Esophagus squamous epithelium (tissue), 5 donors: ENCODE data around the gene N4BP3. TPM values are rescaled to one million over a fixed set of nuclear protein-coding genes. Genes with fewer than 3 reads are reported as not detected.
A peak's percentile ranks its signal among the peaks of the same experiment; 100 is the strongest.

Experiments
- DNase-seq: peaks from one replicate; lab custom pipeline; 2025; lab: John Stamatoyannopoulos, UW
- H3K27ac ChIP-seq, 4 donors: fragments of 200-600 bp; sonication (generic); one replicate each; pipeline ENCODE4 v1.5.1; 2016 to 2019; ENCODE audit warnings: mild to moderate bottlenecking in 1 of 4
- H3K27me3 ChIP-seq, 4 donors: fragments of 200-600 bp; sonication (generic); 1 replicate in 3 of 4; 2 replicates in 1 of 4; pipeline versions ENCODE4 v1.5.1 to v1.6.0; 2017 to 2021; ENCODE audit warnings: antibody characterized with exemption in 1 of 4
- H3K36me3 ChIP-seq, 3 donors: fragments of 200-600 bp; sonication (generic); one replicate each; pipeline ENCODE4 v1.5.1; 2016 to 2019
- H3K4me1 ChIP-seq, 3 donors: fragments of 200-600 bp; sonication (generic); one replicate each; pipeline ENCODE4 v1.5.1; 2017 to 2019
- H3K4me3 ChIP-seq, 4 donors: fragments of 200-600 bp; sonication (generic); 1 replicate in 3 of 4; 2 replicates in 1 of 4; pipeline ENCODE4 v1.5.1; 2016 to 2019; ENCODE audit warnings: mild to moderate bottlenecking in 2 of 4, moderate library complexity in 1 of 4
- H3K9me3 ChIP-seq, 3 donors: fragments of 200-600 bp; sonication (generic); one replicate each; pipeline ENCODE4 v1.5.1; 2016 to 2019
- CTCF ChIP-seq, 6 experiments: fragments of 450-650 bp in 4 of 6; fragments of 200-600 bp in 2 of 6; sonication (generic) in 2 of 6; IDR thresholded peaks; one replicate each; pipeline ENCODE4 v1.5.1; 2016 to 2019; ENCODE audit warnings: antibody characterized with exemption in 6 of 6, mild to moderate bottlenecking in 4 of 6, moderate library complexity in 4 of 6
- POLR2A ChIP-seq, 4 donors: fragments of 450-650 bp; IDR thresholded peaks; one replicate each; pipeline ENCODE4 v1.6.1; 2017; ENCODE audit warnings: antibody characterized with exemption in 4 of 4, mild to moderate bottlenecking in 4 of 4, moderate library complexity in 3 of 4
- WGBS, 2 donors: methylation state at CpG; one replicate each; pipeline ENCODE4 v1.1.5; 2018; 5-methylcytosine and 5-hydroxymethylcytosine counted together
- intact Hi-C: fragments of 100-400 bp; cut with DNase I; formaldehyde crosslinking; loops from one replicate; pipeline ENCODE4 v1.15.0; 2022
- total RNA-seq, 4 donors: library from RNA; depleted of rRNA; stranded (reverse); fragments of >200 nt; gene quantifications; one replicate each; pipeline ENCODE4 v1.1.0, GENCODE V29; 2016
- donor health status: DM: yes; HTN: yes; CAD: no.

N4BP3 gene
- total RNA-seq, 4 donors from 2014 or later = 14.0 to 32.6 (median 16.1) TPM

DNA sequence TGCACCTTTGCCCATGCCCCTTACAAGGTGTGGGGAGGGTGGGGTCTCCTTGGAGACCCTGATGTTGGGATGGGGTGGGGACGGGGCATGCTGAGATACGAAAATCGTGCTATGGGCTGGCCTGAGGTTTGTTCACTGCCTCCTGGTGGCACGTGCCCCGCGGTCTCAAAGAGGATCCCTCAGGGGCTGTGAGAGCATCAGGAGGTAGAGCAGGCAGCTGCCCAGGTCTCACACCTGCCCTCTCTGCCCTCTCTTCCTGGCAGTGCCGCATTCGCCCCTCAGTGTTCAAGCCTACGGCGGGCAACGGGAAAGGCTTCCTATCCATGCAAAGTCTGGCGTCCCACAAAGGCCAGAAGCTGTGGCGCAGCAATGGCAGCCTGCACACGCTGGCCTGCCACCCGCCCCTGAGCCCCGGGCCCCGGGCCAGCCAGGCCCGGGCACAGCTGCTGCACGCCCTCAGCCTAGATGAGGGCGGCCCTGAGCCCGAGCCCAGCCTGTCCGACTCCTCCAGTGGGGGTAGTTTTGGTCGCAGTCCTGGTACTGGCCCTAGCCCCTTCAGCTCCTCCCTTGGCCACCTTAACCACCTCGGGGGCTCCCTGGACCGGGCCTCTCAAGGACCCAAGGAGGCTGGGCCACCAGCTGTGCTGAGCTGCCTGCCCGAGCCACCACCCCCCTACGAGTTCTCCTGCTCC, 6.7 kb downstream of the N4BP3 start:
- WGBS, 2 donors = 80% methylated on average over 1 of the region's 27 CpGs; no CpG with 5 or more reads in 1 of the 2 donors
- peaks cover 0 to 37% (median 8%) of the 10 kb centered on the region in 3 donors for H3K36me3 ChIP-seq
- TF ChIP-seq POLR2A (IDR thresholded peaks at IDR 0.05) (no peak), CTCF (IDR thresholded peaks at IDR 0.05) (no peak)
- DNase-seq = no peak
- H3K27me3 ChIP-seq = peaks cover 0 to 32% (median 2%) of the 10 kb centered on the region in 4 donors
- no peak overlapping the region for H3K4me3 ChIP-seq
- H3K27ac ChIP-seq = peak overlapping the region in 1 of 4 donors; percentile 9
- H3K9me3 ChIP-seq = no peaks in the 10 kb centered on the region
- intact Hi-C loops = no loop called here
- H3K4me1 ChIP-seq = peaks cover 28 to 100% (median 47%) of the 10 kb centered on the region in 3 donors

DNA sequence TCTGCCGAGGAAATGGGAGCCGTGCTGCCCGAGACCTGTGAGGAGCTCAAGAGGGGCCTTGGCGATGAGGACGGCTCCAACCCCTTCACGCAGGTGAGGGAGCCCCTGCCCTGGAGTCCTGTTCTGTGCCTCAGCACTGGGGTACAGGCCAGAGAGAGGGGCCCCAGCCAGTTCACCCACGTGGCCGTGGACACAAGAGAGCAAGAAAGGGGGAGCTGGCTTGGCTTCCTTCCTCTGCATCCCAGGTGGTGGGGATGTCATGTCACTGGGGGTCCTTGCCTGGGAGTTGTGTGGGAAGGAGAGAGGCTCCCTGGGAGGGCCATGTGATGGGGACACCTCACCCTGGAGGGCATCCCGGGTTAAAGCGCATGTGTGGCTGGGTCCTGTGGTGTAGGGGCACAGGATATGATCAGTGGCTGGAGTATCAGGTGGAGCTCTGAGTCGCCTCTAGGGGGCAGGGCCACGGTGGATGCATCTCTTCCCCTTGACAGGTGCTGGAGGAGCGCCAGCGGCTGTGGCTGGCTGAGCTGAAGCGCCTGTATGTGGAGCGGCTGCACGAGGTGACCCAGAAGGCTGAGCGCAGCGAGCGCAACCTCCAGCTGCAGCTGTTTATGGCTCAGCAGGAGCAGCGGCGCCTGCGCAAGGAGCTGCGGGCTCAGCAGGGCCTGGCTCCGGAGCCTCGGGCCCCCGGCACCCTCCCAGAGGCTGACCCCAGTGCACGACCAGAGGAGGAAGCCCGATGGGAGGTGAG, 7.5 kb downstream of the N4BP3 start:
- intact Hi-C loops = no loop called here
- Histone ChIP-seq H3K27me3 (peaks cover 0 to 25% (median 0%) of the 10 kb centered on the region in 4 donors), H3K9me3 (no peaks in the 10 kb centered on the region), H3K27ac (peak overlapping the region in 1 of 4 donors; percentile 33), H3K4me1 (peaks cover 26 to 100% (median 48%) of the 10 kb centered on the region in 3 donors), H3K36me3 (peaks cover 0 to 37% (median 8%) of the 10 kb centered on the region in 3 donors), H3K4me3 (peak overlapping the region in 2 of 4 donors; percentile 24 to 52)
- no peak for DNase-seq
- no peak for TF ChIP-seq POLR2A (IDR thresholded peaks at IDR 0.05)
- peak; percentile 14 to 53 (median 44) for TF ChIP-seq CTCF (IDR thresholded peaks at IDR 0.05)
- WGBS, 2 donors = 35% methylated on average over 7 of the region's 29 CpGs; no CpG with 5 or more reads in 1 of the 2 donors

GRCh38 chr5:178121391-178122276, 8.3 kb downstream of the N4BP3 start:
- Histone ChIP-seq H3K36me3 (peaks cover 0 to 37% (median 8%) of the 10 kb centered on the region in 3 donors), H3K27me3 (peaks cover 0 to 16% (median 0%) of the 10 kb centered on the region in 4 donors), H3K9me3 (no peaks in the 10 kb centered on the region), H3K4me3 (peak overlapping the region in 2 of 4 donors; percentile 24 to 52), H3K27ac (peak overlapping the region in 2 of 4 donors; percentile 86 to 91), H3K4me1 (peaks cover 26 to 100% (median 43%) of the 10 kb centered on the region in 3 donors)
- TF ChIP-seq POLR2A (IDR thresholded peaks at IDR 0.05) (no peak), CTCF (IDR thresholded peaks at IDR 0.05) (no peak)
- intact Hi-C loops = no loop called here
- DNase-seq = no peak
- 95% methylated on average over 21 of the region's 38 CpGs; no CpG with 5 or more reads in 1 of the 2 donors for WGBS, 2 donors

DNA sequence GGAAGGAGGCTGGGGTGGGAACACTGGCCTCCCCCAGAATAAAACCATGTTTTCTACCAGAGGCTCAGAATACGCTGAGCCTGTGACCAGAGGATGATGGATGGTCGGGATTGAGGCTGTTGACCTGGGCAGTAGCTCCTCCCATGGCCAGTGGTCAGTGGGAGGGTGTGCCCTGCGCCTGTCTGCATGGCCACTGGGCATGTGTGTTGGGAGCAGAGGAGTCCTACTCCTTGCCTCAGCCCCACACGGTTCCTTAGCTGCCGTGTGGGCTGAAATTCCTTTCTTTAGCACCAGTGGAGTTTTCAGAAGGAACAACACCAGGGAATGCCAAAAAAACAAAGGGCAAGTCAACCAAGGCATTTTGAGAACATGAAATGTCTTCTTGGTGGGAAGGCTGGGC, 9.0 kb downstream of the N4BP3 start:
- Histone ChIP-seq H3K27me3 (peaks cover 0 to 10% (median 0%) of the 10 kb centered on the region in 4 donors), H3K27ac (peak overlapping the region in 3 of 4 donors; percentile 83 to 91 (median 86)), H3K4me1 (peaks cover 26 to 100% (median 43%) of the 10 kb centered on the region in 3 donors), H3K36me3 (peaks cover 0 to 37% (median 8%) of the 10 kb centered on the region in 3 donors), H3K4me3 (no peak overlapping the region), H3K9me3 (no peaks in the 10 kb centered on the region)
- TF ChIP-seq CTCF (IDR thresholded peaks at IDR 0.05) = no peak
- TF ChIP-seq POLR2A (IDR thresholded peaks at IDR 0.05) = no peak
- DNase-seq = no peak
- intact Hi-C loops = no loop called here
- WGBS, 2 donors = 87 to 100% methylated on average over 1 to 3 of the region's 5 CpGs
